HepG2 (cell line): ENCODE results near the gene CTCF. TPM values are rescaled to one million over a fixed set of nuclear protein-coding genes. Genes with fewer than 3 reads are reported as not detected.

Source experiments
- AGO2 ChIP-seq: fragments of 200-400 bp; formaldehyde crosslinking; optimal IDR thresholded peaks from 2 replicates; pipeline ENCODE3; 2017; ENCODE audit warnings: mild to moderate bottlenecking, low read depth, low read length, moderate library complexity
- ETS1 ChIP-seq: sonication (generic); formaldehyde crosslinking; IDR thresholded peaks from 2 replicates; pipeline ENCODE4 v1.4.0; 2020; ENCODE audit warnings: missing genetic modification reagents
- HOXA9 ChIP-seq: sonication (generic); formaldehyde crosslinking; IDR thresholded peaks from 2 replicates; pipeline ENCODE4 v1.8.1; 2022; ENCODE audit warnings: missing genetic modification reagents, mild to moderate bottlenecking, moderate library complexity, borderline replicate concordance
- SRSF1 ChIP-seq: fragments of 200-400 bp; formaldehyde crosslinking; optimal IDR thresholded peaks from 2 replicates; pipeline ENCODE3; 2017; ENCODE audit warnings: mild to moderate bottlenecking, low read depth, low read length, moderate library complexity
- ZBTB38 ChIP-seq: sonication (generic); formaldehyde crosslinking; IDR thresholded peaks from 2 replicates; pipeline ENCODE4 v1.5.1; 2020; ENCODE audit warnings: mild to moderate bottlenecking, missing genetic modification reagents
- ZNF547 ChIP-seq: sonication (generic); formaldehyde crosslinking; IDR thresholded peaks from 2 replicates; pipeline ENCODE4 v1.5.1; 2020; ENCODE audit warnings: mild to moderate bottlenecking, missing genetic modification reagents
- polyA plus RNA-seq, 8 experiments: library from polyadenylated mRNA; depleted of rRNA in 3 of 8; stranded (reverse) in 7 of 8; unstranded in 1 of 8; fragments of >200 nt; fragmentation: Illumina TruSeq in 4 of 8; extraction: Trizol in 4 of 8; gene quantifications; 2 replicates each; pipeline versions ENCODE4 v1.2.1 to v1.2.3, GENCODE V29; 2011 to 2016; ENCODE audit warnings: low read depth in 4 of 8, missing spikeins in 1 of 8, mixed read lengths in 1 of 8; ENCODE audit not compliant: insufficient read depth in 1 of 8
- total RNA-seq, 5 experiments: library from RNA; depleted of rRNA; stranded (reverse); fragments of >200 nt; fragmentation: Illumina TruSeq; extraction: Trizol; gene quantifications; 2 replicates each; pipeline ENCODE4 v1.2.3, GENCODE V29; 2016; ENCODE audit warnings: low read depth in 1 of 5
- TF ChIP-seq, protein P1 (sequence below): sonication (generic); formaldehyde crosslinking; IDR thresholded peaks from 2 replicates; pipeline ENCODE4 v1.4.0; 2020; ENCODE audit warnings: missing genetic modification reagents, borderline replicate concordance

The CTCF gene
- total and polyA plus RNA-seq, 2 of the 13 experiments (the other 11 are each of a cell fraction or from before 2014, with no cell fraction given) = 19.5 to 37.5 TPM

GRCh38 chr16:67663151-67663876 is 101.0 kb downstream of the CTCF start (continued):
- TF ChIP-seq, protein P1, sequence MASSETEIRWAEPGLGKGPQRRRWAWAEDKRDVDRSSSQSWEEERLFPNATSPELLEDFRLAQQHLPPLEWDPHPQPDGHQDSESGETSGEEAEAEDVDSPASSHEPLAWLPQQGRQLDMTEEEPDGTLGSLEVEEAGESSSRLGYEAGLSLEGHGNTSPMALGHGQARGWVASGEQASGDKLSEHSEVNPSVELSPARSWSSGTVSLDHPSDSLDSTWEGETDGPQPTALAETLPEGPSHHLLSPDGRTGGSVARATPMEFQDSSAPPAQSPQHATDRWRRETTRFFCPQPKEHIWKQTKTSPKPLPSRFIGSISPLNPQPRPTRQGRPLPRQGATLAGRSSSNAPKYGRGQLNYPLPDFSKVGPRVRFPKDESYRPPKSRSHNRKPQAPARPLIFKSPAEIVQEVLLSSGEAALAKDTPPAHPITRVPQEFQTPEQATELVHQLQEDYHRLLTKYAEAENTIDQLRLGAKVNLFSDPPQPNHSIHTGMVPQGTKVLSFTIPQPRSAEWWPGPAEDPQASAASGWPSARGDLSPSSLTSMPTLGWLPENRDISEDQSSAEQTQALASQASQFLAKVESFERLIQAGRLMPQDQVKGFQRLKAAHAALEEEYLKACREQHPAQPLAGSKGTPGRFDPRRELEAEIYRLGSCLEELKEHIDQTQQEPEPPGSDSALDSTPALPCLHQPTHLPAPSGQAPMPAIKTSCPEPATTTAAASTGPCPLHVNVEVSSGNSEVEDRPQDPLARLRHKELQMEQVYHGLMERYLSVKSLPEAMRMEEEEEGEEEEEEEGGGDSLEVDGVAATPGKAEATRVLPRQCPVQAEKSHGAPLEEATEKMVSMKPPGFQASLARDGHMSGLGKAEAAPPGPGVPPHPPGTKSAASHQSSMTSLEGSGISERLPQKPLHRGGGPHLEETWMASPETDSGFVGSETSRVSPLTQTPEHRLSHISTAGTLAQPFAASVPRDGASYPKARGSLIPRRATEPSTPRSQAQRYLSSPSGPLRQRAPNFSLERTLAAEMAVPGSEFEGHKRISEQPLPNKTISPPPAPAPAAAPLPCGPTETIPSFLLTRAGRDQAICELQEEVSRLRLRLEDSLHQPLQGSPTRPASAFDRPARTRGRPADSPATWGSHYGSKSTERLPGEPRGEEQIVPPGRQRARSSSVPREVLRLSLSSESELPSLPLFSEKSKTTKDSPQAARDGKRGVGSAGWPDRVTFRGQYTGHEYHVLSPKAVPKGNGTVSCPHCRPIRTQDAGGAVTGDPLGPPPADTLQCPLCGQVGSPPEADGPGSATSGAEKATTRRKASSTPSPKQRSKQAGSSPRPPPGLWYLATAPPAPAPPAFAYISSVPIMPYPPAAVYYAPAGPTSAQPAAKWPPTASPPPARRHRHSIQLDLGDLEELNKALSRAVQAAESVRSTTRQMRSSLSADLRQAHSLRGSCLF (CRISPR knock-in tag) = no peak
- TF ChIP-seq ETS1 (CRISPR knock-in tag) = no peak
- 0 out of 2 replicates have a peak, but pooled peaks have one; percentile 38 for TF ChIP-seq HOXA9 (CRISPR knock-in tag)
- TF ChIP-seq ZNF547 (CRISPR knock-in tag) = peak; percentile 45; the same call in 1 of the 2 replicates
- TF ChIP-seq ZBTB38 (CRISPR knock-in tag) = 0 out of 2 replicates have a peak, but pooled peaks have one; percentile 38
- no peak for TF ChIP-seq SRSF1
- peak; percentile 29 for TF ChIP-seq AGO2
